Esophagus squamous epithelium (tissue), 4 donors: ENCODE data around the gene DCP2.

Experiments used
- POLR2A ChIP-seq, 4 donors: fragments of 450-650 bp; IDR thresholded peaks; one replicate each; pipeline ENCODE4 v1.6.1; 2017; ENCODE audit warnings: antibody characterized with exemption in 4 of 4, mild to moderate bottlenecking in 4 of 4, moderate library complexity in 3 of 4
- TF ChIP-seq, protein P1 (sequence below), 6 experiments: fragments of 450-650 bp in 4 of 6; fragments of 200-600 bp in 2 of 6; sonication (generic) in 2 of 6; IDR thresholded peaks; one replicate each; pipeline ENCODE4 v1.5.1; 2016 to 2019; ENCODE audit warnings: antibody characterized with exemption in 6 of 6, mild to moderate bottlenecking in 4 of 6, moderate library complexity in 4 of 6

GRCh38 chr5:112995764-112996618 lies 19.4 kb downstream of the DCP2 start:
- TF ChIP-seq, protein P1, sequence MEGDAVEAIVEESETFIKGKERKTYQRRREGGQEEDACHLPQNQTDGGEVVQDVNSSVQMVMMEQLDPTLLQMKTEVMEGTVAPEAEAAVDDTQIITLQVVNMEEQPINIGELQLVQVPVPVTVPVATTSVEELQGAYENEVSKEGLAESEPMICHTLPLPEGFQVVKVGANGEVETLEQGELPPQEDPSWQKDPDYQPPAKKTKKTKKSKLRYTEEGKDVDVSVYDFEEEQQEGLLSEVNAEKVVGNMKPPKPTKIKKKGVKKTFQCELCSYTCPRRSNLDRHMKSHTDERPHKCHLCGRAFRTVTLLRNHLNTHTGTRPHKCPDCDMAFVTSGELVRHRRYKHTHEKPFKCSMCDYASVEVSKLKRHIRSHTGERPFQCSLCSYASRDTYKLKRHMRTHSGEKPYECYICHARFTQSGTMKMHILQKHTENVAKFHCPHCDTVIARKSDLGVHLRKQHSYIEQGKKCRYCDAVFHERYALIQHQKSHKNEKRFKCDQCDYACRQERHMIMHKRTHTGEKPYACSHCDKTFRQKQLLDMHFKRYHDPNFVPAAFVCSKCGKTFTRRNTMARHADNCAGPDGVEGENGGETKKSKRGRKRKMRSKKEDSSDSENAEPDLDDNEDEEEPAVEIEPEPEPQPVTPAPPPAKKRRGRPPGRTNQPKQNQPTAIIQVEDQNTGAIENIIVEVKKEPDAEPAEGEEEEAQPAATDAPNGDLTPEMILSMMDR (IDR thresholded peaks at IDR 0.05): peak; percentile 71 to 92 (median 88)
- TF ChIP-seq POLR2A (IDR thresholded peaks at IDR 0.05): no peak
